Liver (tissue), 9 donors: ENCODE measurements around the gene TMEM14A. TPM values are rescaled to one million over a fixed set of nuclear protein-coding genes. Genes with fewer than 3 reads are reported as not detected.

Source experiments
- DNase-seq: peaks from one replicate; pipeline ENCODE4 v3.0.0-alpha.2; 2017; ENCODE audit warnings: low spot score
- H3K27ac ChIP-seq, 2 donors: one replicate each; pipeline ENCODE4 v1.7.0; 2013; ENCODE audit warnings: inconsistent platforms in 2 of 2, low read length in 2 of 2, control low read depth in 1 of 2, low read depth in 1 of 2, mild to moderate bottlenecking in 1 of 2
- H3K27me3 ChIP-seq, 4 donors: one replicate each; pipeline versions ENCODE4 v1.6.1 to v1.7.0; 2013; ENCODE audit warnings: low read length in 3 of 4, inconsistent platforms in 1 of 4, mild to moderate bottlenecking in 1 of 4, moderate library complexity in 1 of 4; ENCODE audit not compliant: control insufficient read depth in 4 of 4, insufficient read depth in 4 of 4
- H3K36me3 ChIP-seq, 4 donors: one replicate each; pipeline versions ENCODE4 v1.6.1 to v1.7.0; 2013; ENCODE audit warnings: low read length in 3 of 4, mild to moderate bottlenecking in 3 of 4, low read depth in 1 of 4, moderate library complexity in 1 of 4; ENCODE audit not compliant: control insufficient read depth in 4 of 4, insufficient read depth in 3 of 4
- H3K4me1 ChIP-seq, 4 donors: one replicate each; pipeline versions ENCODE4 v1.6.1 to v1.7.0; 2013; ENCODE audit warnings: low read length in 3 of 4, mild to moderate bottlenecking in 3 of 4, moderate library complexity in 1 of 4; ENCODE audit not compliant: control insufficient read depth in 4 of 4, insufficient read depth in 4 of 4
- H3K4me3 ChIP-seq, 3 donors: one replicate each; pipeline versions ENCODE4 v1.6.1 to v1.7.0; 2013; ENCODE audit warnings: low read length in 3 of 3, control low read depth in 1 of 3, low read depth in 1 of 3, mild to moderate bottlenecking in 1 of 3
- H3K9ac ChIP-seq, 2 donors: one replicate each; pipeline ENCODE4 v1.7.0; 2013; ENCODE audit warnings: low read length in 2 of 2, mild to moderate bottlenecking in 2 of 2, moderate library complexity in 2 of 2, control low read depth in 1 of 2, low read depth in 1 of 2
- H3K9me3 ChIP-seq, 4 donors: one replicate each; pipeline versions ENCODE4 v1.6.1 to v1.7.0; 2013; ENCODE audit warnings: low read length in 3 of 4; ENCODE audit not compliant: control insufficient read depth in 4 of 4
- EGR1 ChIP-seq, 2 donors: IDR thresholded peaks; 2 replicates each; pipeline ENCODE4 v1.6.1; 2016 to 2018; ENCODE audit warnings: antibody characterized with exemption in 2 of 2, low read depth in 2 of 2
- FOXA2 ChIP-seq: IDR thresholded peaks from 2 replicates; pipeline ENCODE4 v1.6.1; 2016; ENCODE audit warnings: antibody characterized with exemption
- GABPA ChIP-seq, 2 donors: IDR thresholded peaks in 1 of 2; conservative IDR thresholded peaks in 1 of 2; 2 replicates each; pipeline ENCODE4 v1.6.1; 2016; ENCODE audit warnings: antibody characterized with exemption in 2 of 2, mild to moderate bottlenecking in 1 of 2, moderate library complexity in 1 of 2
- HNF4A ChIP-seq, 2 donors: conservative IDR thresholded peaks; 2 replicates each; pipeline ENCODE4 v1.6.1; 2016; ENCODE audit warnings: antibody characterized with exemption in 2 of 2, mild to moderate bottlenecking in 2 of 2
- JUND ChIP-seq, 2 donors: IDR thresholded peaks; 2 replicates each; pipeline ENCODE4 v1.6.1; 2016; ENCODE audit warnings: antibody characterized with exemption in 2 of 2
- NR2F2 ChIP-seq: IDR thresholded peaks from 2 replicates; pipeline ENCODE4 v1.6.1; 2016; ENCODE audit warnings: antibody characterized with exemption
- RAD21 ChIP-seq, 2 donors: IDR thresholded peaks; 2 replicates each; pipeline ENCODE4 v1.6.1; 2016; ENCODE audit warnings: antibody characterized with exemption in 2 of 2, mild to moderate bottlenecking in 2 of 2
- REST ChIP-seq: IDR thresholded peaks from 2 replicates; pipeline ENCODE4 v1.6.1; 2016; ENCODE audit warnings: antibody characterized with exemption, mild to moderate bottlenecking
- RXRA ChIP-seq, 2 donors: IDR thresholded peaks; 2 replicates each; pipeline ENCODE4 v1.6.1; 2017 to 2018; ENCODE audit warnings: antibody characterized with exemption in 2 of 2, mild to moderate bottlenecking in 1 of 2
- SP1 ChIP-seq: IDR thresholded peaks from 2 replicates; pipeline ENCODE4 v1.6.1; 2018; ENCODE audit warnings: antibody characterized with exemption, mild to moderate bottlenecking
- TAF1 ChIP-seq: conservative IDR thresholded peaks from 2 replicates; pipeline ENCODE4 v1.6.1; 2016; ENCODE audit warnings: antibody characterized with exemption, mild to moderate bottlenecking
- YY1 ChIP-seq: IDR thresholded peaks from 2 replicates; pipeline ENCODE4 v1.6.1; 2016; ENCODE audit warnings: antibody characterized with exemption, mild to moderate bottlenecking
- WGBS: extraction: QIAGEN DNeasy Blood & Tissue Kit; methylation state at CpG from one replicate; pipeline ENCODE4 v1.1.7; 2013; 5-methylcytosine and 5-hydroxymethylcytosine counted together
- polyA plus RNA-seq, 2 donors: library from polyadenylated mRNA; stranded (reverse) in 1 of 2; unstranded in 1 of 2; fragments of 200-250 nt in 1 of 2; fragments of >200 nt in 1 of 2; fragmentation: Nextera tagmentation in 1 of 2; extraction: Ambion mirVana in 1 of 2; gene quantifications; one replicate each; pipeline versions ENCODE4 v1.2.1 to v1.2.3, GENCODE V29; 2013 to 2015
- total RNA-seq, 2 donors: library from RNA; depleted of rRNA; stranded (reverse); fragments of >200 nt; gene quantifications; one replicate each; pipeline ENCODE4 v1.2.3, GENCODE V29; 2014
- TF ChIP-seq, protein P1 (sequence below): IDR thresholded peaks from 2 replicates; pipeline ENCODE4 v1.6.1; 2016; ENCODE audit warnings: antibody characterized with exemption
- TF ChIP-seq, protein P2 (sequence below): IDR thresholded peaks from 2 replicates; pipeline ENCODE4 v1.6.1; 2016; ENCODE audit warnings: antibody characterized with exemption
- TF ChIP-seq, protein P3 (sequence below): IDR thresholded peaks from 2 replicates; pipeline ENCODE4 v1.6.1; 2016; ENCODE audit warnings: antibody characterized with exemption
- donor health status: healthy.
- donor health status: healthy.
- donor health status: healthy.
- donor health status: healthy.
- donor health status: healthy.

The TMEM14A gene
- total and polyA plus RNA-seq, 4 donors = 15.6 to 63.6 (median 22.9) TPM

- TF ChIP-seq REST = no peak
- no peak for TF ChIP-seq TAF1
- no peak for TF ChIP-seq HNF4A (conservative IDR thresholded peaks at IDR 0.05)
- TF ChIP-seq JUND (IDR thresholded peaks at IDR 0.05) = no peak
- TF ChIP-seq GABPA (IDR thresholded peaks at IDR 0.05 in 1 of 2, conservative IDR thresholded peaks at IDR 0.05 in 1 of 2) = no peak
- no peak for TF ChIP-seq EGR1 (IDR thresholded peaks at IDR 0.05; ENCODE audit: low read depth in 2 of 2)
Observed at GRCh38 chr6:52733172-52733571, 62.3 kb downstream of the TMEM14A start (continued).

GRCh38 chr6:52734072-52734471 is 63.2 kb downstream of the TMEM14A start:
- no peak overlapping the region for H3K4me3 ChIP-seq
- no peak overlapping the region for H3K27ac ChIP-seq
- H3K27me3 ChIP-seq = no peaks in the 10 kb centered on the region
- WGBS = 62% methylated on average over 3 of the region's 3 CpGs
- DNase-seq = no peak
- TF ChIP-seq HNF4A (conservative IDR thresholded peaks at IDR 0.05) = no peak
- TF ChIP-seq, protein P1, sequence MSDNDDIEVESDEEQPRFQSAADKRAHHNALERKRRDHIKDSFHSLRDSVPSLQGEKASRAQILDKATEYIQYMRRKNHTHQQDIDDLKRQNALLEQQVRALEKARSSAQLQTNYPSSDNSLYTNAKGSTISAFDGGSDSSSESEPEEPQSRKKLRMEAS = no peak
- TF ChIP-seq EGR1 (IDR thresholded peaks at IDR 0.05; ENCODE audit: low read depth in 2 of 2) = no peak
- no peak for TF ChIP-seq FOXA2
- TF ChIP-seq RAD21 (IDR thresholded peaks at IDR 0.05) = no peak
- TF ChIP-seq, protein P2, sequence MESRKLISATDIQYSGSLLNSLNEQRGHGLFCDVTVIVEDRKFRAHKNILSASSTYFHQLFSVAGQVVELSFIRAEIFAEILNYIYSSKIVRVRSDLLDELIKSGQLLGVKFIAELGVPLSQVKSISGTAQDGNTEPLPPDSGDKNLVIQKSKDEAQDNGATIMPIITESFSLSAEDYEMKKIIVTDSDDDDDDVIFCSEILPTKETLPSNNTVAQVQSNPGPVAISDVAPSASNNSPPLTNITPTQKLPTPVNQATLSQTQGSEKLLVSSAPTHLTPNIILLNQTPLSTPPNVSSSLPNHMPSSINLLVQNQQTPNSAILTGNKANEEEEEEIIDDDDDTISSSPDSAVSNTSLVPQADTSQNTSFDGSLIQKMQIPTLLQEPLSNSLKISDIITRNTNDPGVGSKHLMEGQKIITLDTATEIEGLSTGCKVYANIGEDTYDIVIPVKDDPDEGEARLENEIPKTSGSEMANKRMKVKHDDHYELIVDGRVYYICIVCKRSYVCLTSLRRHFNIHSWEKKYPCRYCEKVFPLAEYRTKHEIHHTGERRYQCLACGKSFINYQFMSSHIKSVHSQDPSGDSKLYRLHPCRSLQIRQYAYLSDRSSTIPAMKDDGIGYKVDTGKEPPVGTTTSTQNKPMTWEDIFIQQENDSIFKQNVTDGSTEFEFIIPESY = no peak
- no peak for TF ChIP-seq GABPA (IDR thresholded peaks at IDR 0.05 in 1 of 2, conservative IDR thresholded peaks at IDR 0.05 in 1 of 2)
- TF ChIP-seq YY1 = no peak
- TF ChIP-seq SP1 = no peak
- no peak for TF ChIP-seq NR2F2
- H3K36me3 ChIP-seq = no peaks in the 10 kb centered on the region
- peaks cover 11 to 49% (median 33%) of the 10 kb centered on the region in 4 donors for H3K4me1 ChIP-seq
- H3K9ac ChIP-seq = no peak overlapping the region
- no peaks in the 10 kb centered on the region for H3K9me3 ChIP-seq

- no peak overlapping the region for H3K27ac ChIP-seq
- no peaks in the 10 kb centered on the region for H3K27me3 ChIP-seq
- DNase-seq = no peak
- H3K36me3 ChIP-seq = no peaks in the 10 kb centered on the region
- 39% methylated on average over 6 of the region's 6 CpGs for WGBS
- peaks cover 8 to 42% (median 31%) of the 10 kb centered on the region in 4 donors for H3K4me1 ChIP-seq
- no peaks in the 10 kb centered on the region for H3K9me3 ChIP-seq
- H3K9ac ChIP-seq = no peak overlapping the region
- no peak overlapping the region for H3K4me3 ChIP-seq
- TF ChIP-seq HNF4A (conservative IDR thresholded peaks at IDR 0.05) (peak; percentile 99), SP1 (peak; percentile 86), FOXA2 (peak; percentile 14), EGR1 (IDR thresholded peaks at IDR 0.05; ENCODE audit: low read depth in 2 of 2) (no peak), RAD21 (IDR thresholded peaks at IDR 0.05) (peak; percentile 39 to 62), TAF1 (no peak), RXRA (IDR thresholded peaks at IDR 0.05) (peak; percentile 78 to 83), NR2F2 (peak; percentile 13), GABPA (IDR thresholded peaks at IDR 0.05 in 1 of 2, conservative IDR thresholded peaks at IDR 0.05 in 1 of 2) (no peak), REST (peak; percentile 35)
- TF ChIP-seq, protein P2 = no peak
- TF ChIP-seq, protein P3, sequence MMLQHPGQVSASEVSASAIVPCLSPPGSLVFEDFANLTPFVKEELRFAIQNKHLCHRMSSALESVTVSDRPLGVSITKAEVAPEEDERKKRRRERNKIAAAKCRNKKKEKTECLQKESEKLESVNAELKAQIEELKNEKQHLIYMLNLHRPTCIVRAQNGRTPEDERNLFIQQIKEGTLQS = no peak
Observed at GRCh38 chr6:52735071-52735470, 64.2 kb downstream of the TMEM14A start.
